A549 (cell line): Measurements from ENCODE around the gene CUL9. TPM values are rescaled to one million over a fixed set of nuclear protein-coding genes. Genes with fewer than 3 reads are reported as not detected.

Experiments
- ATAC-seq, 2 experiments: fragments of 200-7000 bp in 1 of 2; fragments of >200 bp in 1 of 2; cut with Nextera tagmentation in 1 of 2; cut with Tn5 transposase in 1 of 2; 3 replicates each; pipeline versions ENCODE4 v1.8.0 to v1.9.1; 2018 to 2020; ENCODE audit warnings: mild to moderate bottlenecking in 1 of 2, moderate library complexity in 1 of 2
- CTCF ChIA-PET: fragments of 300-600 bp; sonication (Branson Sonifier 250); formaldehyde crosslinking; extraction: SDS; loops from one replicate; lab custom pipeline; 2021; ENCODE audit warnings: antibody characterized with exemption, inconsistent platforms; lab: Yijun Ruan, JAX
- POLR2A ChIA-PET: fragments of 350-600 bp; formaldehyde crosslinking; extraction: SDS; loops from one replicate; lab custom pipeline; 2021; ENCODE audit warnings: antibody characterized with exemption, inconsistent platforms; lab: Yijun Ruan, JAX
- DNase-seq, 2 experiments: peaks; one replicate each; pipeline versions ENCODE4 v3.0.0 to v3.0.0-alpha.2; 2011 to 2016; ENCODE audit warnings: low read depth in 1 of 2, low spot score in 1 of 2
- FAIRE-seq: peaks from 2 replicates; lab custom pipeline; 2011; peaks lifted over from hg19 to GRCh38; lab: Jason Lieb, UNC
- H3K27ac ChIP-seq, 2 experiments: fragments of >200 bp; sonication (Bioruptor Twin); formaldehyde crosslinking; 3 replicates each; pipeline ENCODE4 v1.5.1; 2016 to 2017
- H3K4me1 ChIP-seq: fragments of >200 bp; sonication (Bioruptor Twin); formaldehyde crosslinking; 3 replicates; pipeline ENCODE4 v1.6.1; 2016
- H3K4me2 ChIP-seq: fragments of >200 bp; sonication (Bioruptor Twin); formaldehyde crosslinking; 3 replicates; pipeline ENCODE4 v1.6.1; 2016
- H3K4me3 ChIP-seq: fragments of >200 bp; sonication (Bioruptor Twin); formaldehyde crosslinking; 3 replicates; pipeline ENCODE4 v1.5.1; 2016
- H3K9me3 ChIP-seq: fragments of >200 bp; sonication (Bioruptor Twin); formaldehyde crosslinking; 3 replicates; pipeline ENCODE4 v1.6.1; 2016
- CBX2 ChIP-seq: fragments of 200-600 bp; sonication (generic); IDR thresholded peaks from 2 replicates; pipeline ENCODE4 v1.6.1; 2016; ENCODE audit warnings: low read depth, mild to moderate bottlenecking, borderline replicate concordance
- CBX8 ChIP-seq: fragments of 200-600 bp; sonication (generic); IDR thresholded peaks from 2 replicates; pipeline ENCODE4 v1.6.1; 2016
- CEBPB ChIP-seq, 2 experiments: fragments of >200 bp in 1 of 2; sonication (Bioruptor Twin) in 1 of 2; formaldehyde crosslinking in 1 of 2; IDR thresholded peaks; 2 replicates each; pipeline ENCODE4 v1.6.1; 2012 to 2016
- E2F6 ChIP-seq: IDR thresholded peaks from 2 replicates; pipeline ENCODE4 v1.6.1; 2012; ENCODE audit warnings: low read depth, borderline replicate concordance
- EHMT2 ChIP-seq: fragments of 200-600 bp; sonication (generic); IDR thresholded peaks from 2 replicates; pipeline ENCODE4 v1.6.1; 2016; ENCODE audit warnings: antibody characterized with exemption, low read depth, mild to moderate bottlenecking, moderate library complexity
- ESRRA ChIP-seq: fragments of 150-350 bp; IDR thresholded peaks from 2 replicates; pipeline ENCODE4 v1.6.1; 2014; ENCODE audit warnings: mild to moderate bottlenecking, low read length, borderline replicate concordance
- FOSL2 ChIP-seq, 2 experiments: fragments of 450-650 bp in 1 of 2; fragments of >200 bp in 1 of 2; sonication (Bioruptor Twin) in 1 of 2; formaldehyde crosslinking; IDR thresholded peaks; 2 replicates each; pipeline versions ENCODE4 v1.5.0 to v1.6.1; 2016 to 2020; ENCODE audit warnings: mild to moderate bottlenecking in 1 of 2, moderate library complexity in 1 of 2
- HES2 ChIP-seq: fragments of >200 bp; sonication (Bioruptor Twin); formaldehyde crosslinking; IDR thresholded peaks from 2 replicates; pipeline ENCODE4 v1.6.1; 2016
- HMGXB4 ChIP-seq: fragments of 250-450 bp; sonication (Bioruptor Pico); IDR thresholded peaks from 2 replicates; pipeline ENCODE4 v1.5.0; 2021; ENCODE audit warnings: mild to moderate bottlenecking, moderate library complexity, borderline replicate concordance
- HOXB5 ChIP-seq: fragments of 250-450 bp; sonication (Bioruptor Pico); IDR thresholded peaks from 2 replicates; pipeline ENCODE4 v1.5.0; 2020; ENCODE audit warnings: mild to moderate bottlenecking, moderate library complexity
- JUN ChIP-seq, 2 experiments: fragments of >200 bp; sonication (Bioruptor Twin); formaldehyde crosslinking; IDR thresholded peaks; 2 replicates in 1 of 2; 3 replicates in 1 of 2; pipeline ENCODE4 v1.6.1; 2016 to 2017
- MAX ChIP-seq: IDR thresholded peaks from 2 replicates; pipeline ENCODE4 v1.6.1; 2012
- MAZ ChIP-seq: fragments of 150-350 bp; IDR thresholded peaks from 2 replicates; pipeline ENCODE4 v1.6.1; 2014; ENCODE audit warnings: antibody characterized with exemption, low read depth, low read length, borderline replicate concordance
- MYC ChIP-seq: IDR thresholded peaks from 2 replicates; pipeline ENCODE4 v1.6.1; 2012; ENCODE audit warnings: mild to moderate bottlenecking, inconsistent platforms, low read length, improper control_type of control experiment, borderline replicate concordance
- PBX3 ChIP-seq: IDR thresholded peaks from 2 replicates; pipeline ENCODE4 v1.6.1; 2012
- PHF8 ChIP-seq: fragments of 200-600 bp; sonication (generic); IDR thresholded peaks from 2 replicates; pipeline ENCODE4 v1.6.1; 2016; ENCODE audit warnings: low read depth, mild to moderate bottlenecking, antibody characterized with exemption, moderate library complexity, borderline replicate concordance
- RCOR1 ChIP-seq: fragments of 150-350 bp; IDR thresholded peaks from 2 replicates; pipeline ENCODE4 v1.6.1; 2014; ENCODE audit warnings: antibody characterized with exemption, low read length, low read depth
- REST ChIP-seq: fragments of 200-600 bp; sonication (generic); IDR thresholded peaks from 2 replicates; pipeline ENCODE4 v1.6.1; 2016; ENCODE audit warnings: antibody characterized with exemption, mild to moderate bottlenecking, moderate library complexity
- SREBF2 ChIP-seq: fragments of 450-650 bp; IDR thresholded peaks from 2 replicates; pipeline ENCODE4 v1.6.1; 2014; ENCODE audit warnings: mild to moderate bottlenecking, moderate library complexity
- TFCP2L1 ChIP-seq: fragments of 250-450 bp; sonication (Bioruptor Pico); IDR thresholded peaks from 2 replicates; pipeline ENCODE4 v1.5.0; 2021; ENCODE audit warnings: mild to moderate bottlenecking
- ZC3H11A ChIP-seq: fragments of 450-650 bp; IDR thresholded peaks from 2 replicates; pipeline ENCODE4 v1.6.1; 2014; ENCODE audit warnings: antibody characterized with exemption, mild to moderate bottlenecking
- ZFP36 ChIP-seq: fragments of 450-650 bp; IDR thresholded peaks from 2 replicates; pipeline ENCODE4 v1.6.1; 2014; ENCODE audit warnings: borderline replicate concordance; ENCODE audit not compliant: partially characterized antibody
- ZSCAN20 ChIP-seq: fragments of 250-450 bp; sonication (Bioruptor Pico); IDR thresholded peaks from 2 replicates; pipeline ENCODE4 v1.8.0; 2022; ENCODE audit warnings: mild to moderate bottlenecking, moderate library complexity
- WGBS: methylation state at CpG from one replicate; pipeline ENCODE4 v1.1.6; 2017; ENCODE audit errors: missing lambda C conversion rate; 5-methylcytosine and 5-hydroxymethylcytosine counted together
- polyA plus RNA-seq, 4 experiments: library from polyadenylated mRNA; depleted of rRNA in 3 of 4; stranded (reverse); fragments of >200 nt; fragmentation: RNase III in 1 of 4; extraction: RNeasy Plus Mini Kit Qiagen cat#74134 plus additional on column Dnase treatment in 1 of 4; gene quantifications; 2 replicates in 3 of 4; 3 replicates in 1 of 4; pipeline ENCODE4 v1.2.3, GENCODE V29; 2011 to 2017

Gene CUL9
- polyA plus RNA-seq, 2 of the 4 experiments (the other 2 are of a cell fraction), result 11.3 to 12.5 TPM

GRCh38 chr6:43231735-43232450 lies 49.9 kb downstream of the CUL9 start:
- ATAC-seq (no peak), FAIRE-seq (no peak), DNase-seq (no peak)
- Histone ChIP-seq H3K4me2 (no peak overlapping the region), H3K9me3 (no peaks in the 10 kb centered on the region), H3K4me3 (no peak overlapping the region)
- CTCF ChIA-PET, result interaction anchor here (1.3 to 3.9 kb wide), 3 partner anchors 26 to 274 kb away, joined by 3 to 27 read pairs (median 14); no protein-coding TSS in a partner anchor
- TF ChIP-seq ZSCAN20, result no peak
- no peak for TF ChIP-seq REST
- TF ChIP-seq MAZ, result no peak
- no peak for TF ChIP-seq JUN (IDR thresholded peaks at IDR 0.05)
- no peak for TF ChIP-seq ZC3H11A
- TF ChIP-seq, all 56 proteins: peak for 0
- 9% methylated on average over 2 of the region's 3 CpGs for WGBS
- Histone ChIP-seq H3K27ac (no peak overlapping the region), H3K4me1 (peaks cover 3% of the 10 kb centered on the region; the same call in 1 of the 3 replicates)
- POLR2A ChIA-PET, result no interaction called here

- H3K4me2 ChIP-seq, result no peak overlapping the region
- H3K4me1 ChIP-seq, result no peaks in the 10 kb centered on the region
- WGBS, result 53% methylated on average over 2 of the region's 2 CpGs
- no peak for FAIRE-seq
- H3K27ac ChIP-seq, result no peak overlapping the region
- no peak overlapping the region for H3K4me3 ChIP-seq
- peaks cover 7% of the 10 kb centered on the region; the same call in 1 of the 3 replicates for H3K9me3 ChIP-seq
- TF ChIP-seq SREBF2 (no peak), HOXB5 (no peak), REST (no peak), MAZ (no peak), ZFP36 (no peak), ESRRA (no peak), RCOR1 (no peak), E2F6 (no peak), CBX2 (no peak), TFCP2L1 (no peak), HMGXB4 (CRISPR knock-in tag) (no peak), EHMT2 (no peak), MYC (no peak), PBX3 (no peak), CBX8 (no peak), MAX (no peak), CEBPB (IDR thresholded peaks at IDR 0.05) (no peak), FOSL2 (IDR thresholded peaks at IDR 0.05) (no peak), FOSL2 (CRISPR knock-in tag; IDR thresholded peaks at IDR 0.05) (no peak), PHF8 (no peak), HES2 (no peak)
- ChIA-PET CTCF (no interaction called here), POLR2A (no interaction called here)
- no peak for ATAC-seq
- no peak for DNase-seq
Observed at GRCh38 chr6:43235841-43236240, 53.8 kb downstream of the CUL9 start.
